Kidney tubule cell (primary cell): ENCODE results near the gene ZNF385C.

ENCODE experiments used
- DNase-seq: peaks from one replicate; pipeline ENCODE4 v3.0.0-alpha.2; 2018; ENCODE audit warnings: low spot score

ZNF385C gene

GRCh38 chr17:42077755-42078154, 20.5 kb downstream of the ZNF385C start:
- no peak for DNase-seq

DNA sequence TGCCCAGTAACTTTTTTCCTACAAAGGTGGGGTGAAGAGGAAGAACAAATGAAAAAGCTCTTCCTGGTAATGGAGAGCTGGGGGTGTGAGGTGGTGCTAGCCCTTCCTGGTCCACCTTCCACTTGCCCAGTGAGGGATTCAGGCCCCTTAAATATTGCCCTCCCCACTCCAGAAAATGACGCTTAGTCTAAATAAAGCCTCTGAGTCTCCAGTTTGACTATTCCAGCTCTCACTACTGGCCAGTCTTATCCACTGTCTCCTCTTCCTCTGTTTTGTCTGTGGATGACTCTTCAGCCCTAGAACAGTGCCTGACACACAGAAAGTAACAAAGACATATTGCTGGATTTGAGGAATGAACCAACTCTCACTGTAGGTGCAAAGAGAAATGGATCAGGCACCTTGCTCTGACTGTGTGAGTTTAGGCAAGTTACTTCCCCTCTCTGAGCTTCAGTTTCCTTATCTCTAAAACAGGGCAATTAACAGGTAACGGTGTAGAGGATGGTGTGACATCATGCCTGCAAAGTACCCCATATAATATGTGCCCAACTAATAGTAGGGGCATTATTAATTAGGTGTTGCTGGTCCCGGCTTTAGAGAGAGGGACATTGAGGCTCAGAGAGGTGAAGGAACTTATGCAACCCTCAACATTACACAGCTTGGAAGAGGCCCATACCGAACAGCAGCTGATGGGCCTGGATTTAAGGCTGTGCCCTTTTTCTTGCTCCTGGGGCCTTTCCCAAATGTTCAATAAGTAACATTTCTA, 21.3 kb downstream of the ZNF385C start:
- no peak for DNase-seq

- DNase-seq, result no peak
Observed at GRCh38 chr17:42075789-42076188, 22.5 kb downstream of the ZNF385C start.

DNA sequence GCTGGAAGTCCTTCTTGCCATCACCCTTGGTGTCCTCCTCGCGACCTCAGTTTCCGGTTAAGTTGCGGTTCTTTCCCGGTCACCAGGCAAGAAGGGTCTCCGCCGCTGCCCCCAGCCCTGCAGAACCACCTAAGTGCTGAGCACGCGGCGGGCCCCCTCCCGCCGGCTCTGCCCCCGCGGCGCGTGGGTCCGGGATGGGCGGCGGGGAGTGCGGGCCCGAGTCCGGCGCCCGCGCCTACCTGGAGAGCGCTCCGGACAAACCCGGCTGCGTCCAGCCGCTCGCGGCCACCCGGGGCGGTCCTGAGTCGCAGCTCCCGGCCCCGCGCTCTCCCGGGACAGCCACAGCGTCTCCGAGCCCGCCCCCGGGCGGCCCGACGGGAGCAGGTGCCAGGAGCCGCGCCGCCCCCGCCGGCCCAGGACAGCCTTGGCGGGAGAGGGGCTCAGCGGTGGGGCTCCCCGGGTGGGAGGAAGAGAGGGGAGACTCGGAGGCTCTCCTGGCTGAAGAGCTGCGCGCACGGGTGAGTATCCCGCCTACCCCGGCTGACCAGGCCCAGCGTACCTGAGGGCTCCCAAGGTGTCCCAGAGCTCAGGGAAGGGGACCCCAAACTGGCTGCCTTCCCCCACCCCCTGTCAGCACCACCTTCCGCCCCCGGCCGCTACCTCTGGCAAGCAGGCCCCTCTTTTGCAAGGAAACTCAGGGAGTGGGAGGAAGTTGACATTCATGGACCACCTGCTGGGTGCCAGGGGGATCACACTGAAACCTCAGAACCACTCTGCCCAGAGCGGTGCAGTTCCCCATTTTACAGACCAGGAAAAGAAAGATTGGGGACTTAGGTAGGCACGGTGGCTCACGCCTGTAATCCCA, 25.7 kb downstream of the ZNF385C start:
- DNase-seq, result no peak

DNA sequence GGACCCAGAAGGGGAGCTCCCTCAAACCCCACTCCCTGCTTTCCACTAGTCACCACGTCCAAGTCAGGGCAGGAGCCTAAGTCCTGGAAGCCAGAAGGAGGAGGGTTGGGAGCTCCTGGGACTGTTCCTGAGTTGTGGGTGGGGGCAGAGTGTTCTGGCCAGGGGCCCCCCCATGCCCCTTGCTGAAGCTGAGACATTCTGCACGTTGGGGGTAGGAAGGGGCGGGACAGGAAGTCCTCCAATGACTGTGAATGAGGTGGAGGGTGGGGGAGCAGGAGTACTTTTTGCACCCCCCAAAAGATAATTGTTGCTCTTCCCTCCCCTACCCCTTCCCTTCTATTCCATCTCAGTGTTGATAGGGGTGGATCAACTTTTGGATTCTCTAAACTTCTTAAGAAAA, 26.5 kb downstream of the ZNF385C start:
- no peak for DNase-seq

DNA sequence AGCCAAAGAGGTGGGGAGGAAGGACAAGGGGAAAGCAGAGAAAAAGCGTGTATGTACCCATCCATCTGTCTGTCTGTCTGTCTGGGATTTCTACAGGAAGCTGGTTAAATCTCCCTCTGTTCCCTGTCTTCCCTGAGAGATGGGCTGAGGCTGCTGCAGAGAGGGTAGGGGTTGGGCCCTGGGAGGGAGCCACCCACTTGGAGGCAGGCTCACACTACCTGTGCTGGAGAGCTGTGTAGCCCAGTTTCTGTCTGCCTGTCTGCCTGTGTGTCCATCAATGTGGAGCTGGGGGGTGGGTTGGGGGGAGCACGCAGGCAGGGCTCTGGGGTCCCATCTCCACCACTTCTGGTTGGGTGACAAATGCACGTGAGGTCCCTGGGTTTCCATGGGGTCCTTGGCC, 29.3 kb downstream of the ZNF385C start:
- no peak for DNase-seq

GRCh38 chr17:42067371-42068091, 30.7 kb downstream of the ZNF385C start:
- peak; percentile 45 for DNase-seq

- no peak for DNase-seq
Observed at GRCh38 chr17:42065201-42065600, 33.1 kb downstream of the ZNF385C start.

DNA sequence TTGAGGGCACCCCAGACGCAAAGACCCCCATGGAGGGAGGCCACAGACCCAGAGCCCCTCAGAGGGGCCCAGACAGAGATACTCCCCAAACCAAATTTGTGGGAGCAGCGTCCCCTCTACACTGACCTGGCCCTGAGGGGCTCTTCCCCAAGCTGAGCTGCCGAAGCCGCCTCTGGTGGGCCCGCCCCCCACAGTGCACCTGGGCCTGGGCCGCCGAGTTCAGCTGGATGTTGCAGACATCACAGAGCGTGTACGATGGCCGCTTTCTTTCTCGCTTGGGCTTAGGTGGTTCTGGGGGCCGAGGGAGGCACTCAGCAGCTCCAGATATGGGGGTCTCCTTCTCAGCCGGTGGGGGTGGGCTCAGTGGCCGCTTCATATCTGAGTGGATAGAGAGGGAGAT, 35.6 kb downstream of the ZNF385C start:
- no peak for DNase-seq

DNA sequence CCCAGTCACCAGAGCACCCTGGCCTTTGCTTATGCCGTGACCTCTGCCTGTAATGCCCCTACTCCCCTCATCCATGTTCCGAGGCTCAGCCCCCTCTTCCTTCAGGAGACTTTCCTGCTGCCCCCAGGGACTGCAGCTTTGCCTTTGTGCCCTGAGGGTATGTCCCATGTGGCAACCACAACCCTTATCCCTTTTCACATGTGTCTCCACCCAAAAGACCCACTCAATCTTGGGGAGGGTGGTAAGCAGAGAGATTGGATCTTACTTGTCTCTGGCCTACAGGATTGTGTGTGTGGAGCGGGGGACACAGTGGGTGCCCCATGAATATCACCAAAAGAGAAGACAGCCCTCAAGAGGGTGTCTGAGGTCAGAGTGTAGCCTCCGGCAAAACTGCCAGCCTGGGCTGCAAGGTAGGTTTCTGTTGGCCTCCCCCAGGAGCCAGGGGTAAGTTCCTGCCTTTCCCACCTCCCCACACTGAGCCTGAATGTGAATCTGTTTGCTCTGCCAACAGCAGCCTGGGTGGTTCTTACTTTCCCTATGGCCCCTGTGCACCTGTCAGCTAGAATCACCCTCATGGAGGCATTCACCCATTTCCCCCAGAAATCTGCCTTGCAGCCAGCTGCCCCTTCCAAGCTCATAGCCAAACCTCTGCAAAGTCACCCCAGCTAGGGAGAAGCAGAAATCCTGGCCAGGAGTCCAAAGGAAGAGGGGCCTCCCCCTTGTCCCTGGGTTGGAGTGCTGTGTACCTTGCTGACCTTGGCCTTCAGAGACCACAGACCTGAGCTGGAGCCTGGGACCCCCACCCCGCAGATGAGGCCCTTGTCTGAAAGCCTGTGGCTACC, 36.4 kb downstream of the ZNF385C start:
- DNase-seq, result no peak

GRCh38 chr17:42060231-42060630, 38.0 kb downstream of the ZNF385C start:
- DNase-seq, result no peak

DNA sequence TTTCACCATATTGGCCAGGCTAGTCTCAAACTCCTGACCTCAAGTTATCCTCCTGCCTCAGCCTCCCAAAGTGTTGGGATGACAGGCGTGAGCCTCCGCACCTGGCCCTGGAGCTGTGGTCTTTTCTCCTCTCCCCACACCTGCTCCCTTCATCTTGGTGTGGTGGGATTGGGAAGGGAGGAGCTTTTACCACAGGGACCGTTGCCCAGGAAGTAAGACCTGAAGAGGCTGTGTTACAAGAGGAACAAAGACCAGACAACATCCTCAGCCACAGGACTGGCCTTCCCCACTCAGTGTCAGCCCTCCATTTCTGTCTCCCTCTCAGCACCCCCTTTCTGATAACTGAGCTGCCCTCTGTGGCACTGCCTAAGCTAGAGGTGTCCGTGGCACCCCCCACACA, 38.5 kb downstream of the ZNF385C start:
- DNase-seq, result no peak

DNA sequence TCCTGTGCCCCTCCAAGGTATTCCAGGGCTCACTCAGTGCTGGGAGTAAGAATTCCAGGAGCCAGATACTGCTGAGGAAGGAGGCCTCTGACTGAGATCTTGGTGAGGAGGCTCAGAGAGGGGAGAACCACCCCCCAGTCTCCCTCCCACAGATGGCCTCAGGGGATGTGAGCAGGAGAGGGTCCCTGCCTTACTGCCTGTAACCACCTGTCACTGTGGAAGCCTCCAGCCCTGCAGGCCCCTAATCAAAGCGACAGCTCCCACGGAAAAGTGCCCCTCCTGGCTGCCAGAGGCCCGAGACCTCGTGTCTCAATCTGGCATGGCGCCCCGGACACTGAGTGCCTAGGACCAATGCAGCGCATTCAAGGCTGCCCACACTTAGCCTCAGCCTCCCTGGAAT, 40.2 kb downstream of the ZNF385C start:
- DNase-seq, result no peak

GRCh38 chr17:42056635-42057034, 41.6 kb downstream of the ZNF385C start:
- no peak for DNase-seq

- DNase-seq, result peak; percentile 28
Observed at GRCh38 chr17:42055496-42055895, 42.8 kb downstream of the ZNF385C start.

GRCh38 chr17:42055027-42055426, 43.2 kb downstream of the ZNF385C start:
- DNase-seq, result no peak

DNA sequence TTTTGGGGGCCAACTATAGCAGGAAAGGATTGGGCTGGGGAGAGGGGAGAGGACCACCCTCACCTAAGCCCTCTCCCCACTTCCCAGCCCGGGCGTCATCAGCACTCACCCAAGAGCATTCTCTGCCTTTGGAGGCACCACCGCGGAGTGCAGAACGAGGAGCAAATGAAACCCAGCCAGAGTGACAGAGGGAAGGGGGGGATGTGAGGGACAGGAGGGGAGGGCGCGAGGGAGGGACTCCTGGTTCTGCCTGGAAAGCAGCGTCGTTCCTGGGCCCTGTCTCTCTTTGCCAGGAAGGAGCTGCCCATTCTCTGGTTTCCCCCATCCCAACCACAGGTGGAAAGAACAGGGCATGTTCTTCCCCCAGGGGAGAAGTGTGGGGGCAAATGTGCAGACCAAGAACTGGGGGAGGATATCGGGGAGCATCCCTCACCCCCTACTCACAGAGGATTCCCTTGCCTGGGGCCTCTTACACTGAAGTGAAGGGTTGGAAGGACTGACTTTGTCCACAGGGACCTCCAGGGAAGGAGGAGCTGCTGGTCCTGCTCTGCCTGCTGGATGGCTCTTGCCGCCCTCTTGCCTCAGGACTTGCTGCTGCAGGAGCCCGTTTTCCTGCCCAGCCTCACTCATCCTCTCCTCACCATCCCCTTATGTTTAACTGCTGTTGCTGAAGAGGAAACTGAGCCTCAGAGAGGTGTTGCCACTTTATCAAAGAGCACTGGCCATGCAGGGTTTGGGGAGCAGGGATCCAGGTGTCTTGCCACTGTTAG, 44.4 kb downstream of the ZNF385C start:
- no peak for DNase-seq

DNA sequence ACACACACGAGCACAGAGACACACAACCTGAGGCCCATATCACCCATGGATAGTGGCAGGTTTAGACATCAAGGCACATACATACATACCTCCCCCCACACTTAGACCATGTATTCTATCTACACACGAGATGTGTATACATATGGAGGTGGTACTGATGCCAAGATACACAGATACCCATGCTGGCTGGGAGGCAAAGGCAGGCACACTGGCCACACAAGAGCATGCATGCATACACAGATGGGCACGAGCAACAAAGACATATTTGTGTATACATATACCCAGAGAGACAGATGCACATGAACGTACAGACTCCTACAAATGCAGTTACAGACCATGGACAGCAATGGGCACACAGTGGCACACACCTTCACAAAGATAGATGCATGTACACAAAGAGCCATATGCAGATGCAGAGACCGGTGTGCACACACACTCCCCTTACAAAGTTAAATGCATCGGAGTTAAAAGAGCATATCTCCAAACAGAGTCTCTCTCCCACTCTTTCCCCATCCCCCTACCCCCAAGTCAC, 45.9 kb downstream of the ZNF385C start:
- no peak for DNase-seq

DNA sequence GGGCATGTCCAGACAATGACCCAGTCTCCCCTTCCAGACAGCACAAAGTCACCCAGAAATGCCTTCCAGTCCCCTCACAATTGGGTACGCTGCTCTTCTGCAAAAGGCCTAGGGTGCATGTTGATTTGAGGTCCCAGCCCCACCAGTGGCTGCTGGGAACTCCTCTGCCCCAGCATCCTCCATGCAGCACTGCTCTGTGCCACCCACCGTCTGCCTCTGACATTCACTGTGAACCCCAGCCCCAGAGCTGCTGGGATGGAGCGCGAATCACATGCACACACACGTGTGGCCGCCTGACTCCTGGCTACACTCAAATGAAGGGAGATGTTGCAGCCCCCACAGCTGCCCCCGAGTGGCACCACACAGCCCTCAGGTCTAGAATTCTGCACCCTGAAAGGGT, 46.6 kb downstream of the ZNF385C start:
- DNase-seq, result no peak

- no peak for DNase-seq
Observed at GRCh38 chr17:42051013-42051400, 47.3 kb downstream of the ZNF385C start.
